ENCODE results near the gene VPS8.

DNA sequence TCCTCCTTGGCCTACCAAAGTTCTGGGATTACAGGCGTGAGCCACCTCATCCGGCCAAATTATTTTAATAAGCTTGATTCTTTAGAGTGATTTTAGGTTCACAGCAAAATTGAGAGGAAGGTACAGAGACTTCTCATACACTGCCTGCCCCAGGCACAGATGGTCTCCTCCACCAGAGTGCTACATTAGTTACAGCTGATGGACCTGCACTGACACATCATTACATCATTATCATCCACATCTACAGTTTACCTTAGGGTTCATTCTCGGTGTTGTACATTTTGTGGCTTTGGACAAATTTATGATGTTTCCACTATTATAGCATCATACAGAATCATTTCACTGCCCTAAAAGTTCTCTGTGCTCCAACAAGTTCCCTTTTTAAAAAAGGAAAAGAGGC lies 4.4 kb upstream of the VPS8 start:
- TF ChIP-seq, protein P1, sequence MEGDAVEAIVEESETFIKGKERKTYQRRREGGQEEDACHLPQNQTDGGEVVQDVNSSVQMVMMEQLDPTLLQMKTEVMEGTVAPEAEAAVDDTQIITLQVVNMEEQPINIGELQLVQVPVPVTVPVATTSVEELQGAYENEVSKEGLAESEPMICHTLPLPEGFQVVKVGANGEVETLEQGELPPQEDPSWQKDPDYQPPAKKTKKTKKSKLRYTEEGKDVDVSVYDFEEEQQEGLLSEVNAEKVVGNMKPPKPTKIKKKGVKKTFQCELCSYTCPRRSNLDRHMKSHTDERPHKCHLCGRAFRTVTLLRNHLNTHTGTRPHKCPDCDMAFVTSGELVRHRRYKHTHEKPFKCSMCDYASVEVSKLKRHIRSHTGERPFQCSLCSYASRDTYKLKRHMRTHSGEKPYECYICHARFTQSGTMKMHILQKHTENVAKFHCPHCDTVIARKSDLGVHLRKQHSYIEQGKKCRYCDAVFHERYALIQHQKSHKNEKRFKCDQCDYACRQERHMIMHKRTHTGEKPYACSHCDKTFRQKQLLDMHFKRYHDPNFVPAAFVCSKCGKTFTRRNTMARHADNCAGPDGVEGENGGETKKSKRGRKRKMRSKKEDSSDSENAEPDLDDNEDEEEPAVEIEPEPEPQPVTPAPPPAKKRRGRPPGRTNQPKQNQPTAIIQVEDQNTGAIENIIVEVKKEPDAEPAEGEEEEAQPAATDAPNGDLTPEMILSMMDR (IDR thresholded peaks at IDR 0.05): no peak
- no peak for TF ChIP-seq POLR2A (IDR thresholded peaks at IDR 0.05)

Data from body of pancreas (tissue), 4 donors.